ENCODE results near the gene KIF3B. TPM values are rescaled to one million over a fixed set of nuclear protein-coding genes. Genes with fewer than 3 reads are reported as not detected.

The KIF3B gene
- total and polyA plus RNA-seq, 2 of the 13 experiments (the other 11 are each of a cell fraction or from before 2014, with no cell fraction given), result 23.6 to 28.8 TPM

- no peak for TF ChIP-seq ZNF251 (CRISPR knock-in tag; IDR thresholded peaks at IDR 0.05)
- no peak for TF ChIP-seq ZKSCAN1 (IDR thresholded peaks at IDR 0.05; ENCODE audit: low read length)
- no peak for TF ChIP-seq HMGA1 (CRISPR knock-in tag; conservative IDR thresholded peaks at IDR 0.05)
- 0 out of 2 replicates have a peak, but pooled peaks have one; percentile 1 for TF ChIP-seq HDAC2 (CRISPR knock-in tag; IDR thresholded peaks at IDR 0.05)
- TF ChIP-seq ZNF749 (CRISPR knock-in tag; IDR thresholded peaks at IDR 0.05; ENCODE audit: borderline replicate concordance), result no peak
- TF ChIP-seq ZNF639 (CRISPR knock-in tag; conservative IDR thresholded peaks at IDR 0.05), result no peak
- TF ChIP-seq POGZ (CRISPR knock-in tag; IDR thresholded peaks at IDR 0.05), result no peak
- TF ChIP-seq, protein P1, sequence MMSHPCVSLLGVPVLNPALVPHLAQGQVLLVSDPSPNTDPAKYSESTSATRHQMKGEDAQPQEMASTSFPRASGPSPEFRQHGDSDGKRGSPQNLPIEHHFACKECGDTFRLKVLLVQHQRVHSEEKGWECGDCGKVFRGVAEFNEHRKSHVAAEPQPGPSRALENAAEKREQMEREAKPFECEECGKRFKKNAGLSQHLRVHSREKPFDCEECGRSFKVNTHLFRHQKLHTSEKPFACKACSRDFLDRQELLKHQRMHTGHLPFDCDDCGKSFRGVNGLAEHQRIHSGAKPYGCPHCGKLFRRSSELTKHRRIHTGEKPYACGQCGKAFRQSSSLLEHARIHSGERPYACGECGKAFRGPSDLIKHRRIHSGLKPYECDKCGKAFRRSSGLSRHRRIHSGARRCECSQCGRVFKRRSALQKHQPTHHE (CRISPR knock-in tag; IDR thresholded peaks at IDR 0.05; ENCODE audit: borderline replicate concordance), result no peak
- TF ChIP-seq SIN3A (IDR thresholded peaks at IDR 0.05; ENCODE audit: borderline replicate concordance, low read depth, low read length), result no peak
- TF ChIP-seq ZNF672 (CRISPR knock-in tag; IDR thresholded peaks at IDR 0.05), result 0 out of 2 replicates have a peak, but pooled peaks have one; percentile 28
- TF ChIP-seq REPIN1 (CRISPR knock-in tag; IDR thresholded peaks at IDR 0.05; ENCODE audit: borderline replicate concordance, low read depth), result 0 out of 2 replicates have a peak, but pooled peaks have one; percentile 33
- no peak for TF ChIP-seq GPN1 (CRISPR knock-in tag; IDR thresholded peaks at IDR 0.05; ENCODE audit: borderline replicate concordance)
- TF ChIP-seq MED8 (CRISPR knock-in tag; IDR thresholded peaks at IDR 0.05; ENCODE audit: insufficient replicate concordance), result no peak
- TF ChIP-seq ZNF446 (CRISPR knock-in tag; IDR thresholded peaks at IDR 0.05), result no peak
- TF ChIP-seq ZC3H13 (CRISPR knock-in tag; IDR thresholded peaks at IDR 0.05), result peak; percentile 29; the same call in 1 of the 2 replicates
- no peak for TF ChIP-seq ZNF431 (CRISPR knock-in tag; IDR thresholded peaks at IDR 0.05; ENCODE audit: borderline replicate concordance, low read depth)
- TF ChIP-seq HNRNPL (IDR thresholded peaks at IDR 0.05; ENCODE audit: low read depth, low read length), result no peak
- TF ChIP-seq MNT (IDR thresholded peaks at IDR 0.05), result no peak
- no peak for TF ChIP-seq ZNF580 (CRISPR knock-in tag; IDR thresholded peaks at IDR 0.05; ENCODE audit: borderline replicate concordance, low read depth)
- TF ChIP-seq ZNF10 (CRISPR knock-in tag; IDR thresholded peaks at IDR 0.05; ENCODE audit: borderline replicate concordance, low read depth), result no peak
- TF ChIP-seq RBM22 (optimal IDR thresholded peaks at IDR 0.05; ENCODE audit: low read length), result peak; percentile 85
- no peak for TF ChIP-seq RFX5 (IDR thresholded peaks at IDR 0.05; ENCODE audit: low read depth, low read length)
- TF ChIP-seq DMTF1 (CRISPR knock-in tag; IDR thresholded peaks at IDR 0.05), result no peak
- no peak for TF ChIP-seq SOX5 (CRISPR knock-in tag; IDR thresholded peaks at IDR 0.05; ENCODE audit: borderline replicate concordance)
Observed at GRCh38 chr20:32364554-32365208, 87.2 kb downstream of the KIF3B start (continued).
